T-helper 17 cell (primary cell): Measurements from ENCODE around the gene ZNF48. TPM values are rescaled to one million over a fixed set of nuclear protein-coding genes. Genes with fewer than 3 reads are reported as not detected.

Source experiments
- ATAC-seq: fragments of 150-1000 bp; cut with Tn5 transposase; 2 replicates; pipeline ENCODE4 v1.10.0; 2021; ENCODE audit warnings: mild to moderate bottlenecking, moderate library complexity
- DNase-seq, 3 donors: peaks; one replicate each; pipeline versions ENCODE4 v3.0.0 to v3.0.0-alpha.2; 2020 to 2021
- H3K9me3 ChIP-seq: one replicate; pipeline ENCODE4 v1.7.0; 2013; ENCODE audit warnings: low read length, mild to moderate bottlenecking; ENCODE audit not compliant: control insufficient read depth, poor library complexity, severe bottlenecking
- H3K27ac Mint-ChIP-seq: one replicate; pipeline ENCODE4 v1.8.0; 2022; ENCODE audit warnings: mild to moderate bottlenecking, moderate library complexity, mixed read lengths
- H3K27me3 Mint-ChIP-seq: one replicate; pipeline ENCODE4 v1.8.0; 2022; ENCODE audit warnings: mixed read lengths
- H3K36me3 Mint-ChIP-seq: one replicate; pipeline ENCODE4 v1.8.0; 2022; ENCODE audit warnings: low read depth, mixed read lengths
- H3K4me1 Mint-ChIP-seq: one replicate; pipeline ENCODE4 v1.8.0; 2022; ENCODE audit warnings: mild to moderate bottlenecking, mixed read lengths
- H3K4me3 Mint-ChIP-seq: one replicate; pipeline ENCODE4 v1.8.0; 2022; ENCODE audit warnings: mild to moderate bottlenecking, moderate library complexity, mixed read lengths
- total RNA-seq, 4 donors: library from RNA in 2 of 4; stranded (reverse) in 2 of 4; gene quantifications; one replicate each; pipeline ENCODE4 v1.2.3 and lab custom pipeline; 2022 to 2026

The ZNF48 gene
- total RNA-seq, 2 donors from 2014 or later = 6.2 to 6.7 TPM

DNA sequence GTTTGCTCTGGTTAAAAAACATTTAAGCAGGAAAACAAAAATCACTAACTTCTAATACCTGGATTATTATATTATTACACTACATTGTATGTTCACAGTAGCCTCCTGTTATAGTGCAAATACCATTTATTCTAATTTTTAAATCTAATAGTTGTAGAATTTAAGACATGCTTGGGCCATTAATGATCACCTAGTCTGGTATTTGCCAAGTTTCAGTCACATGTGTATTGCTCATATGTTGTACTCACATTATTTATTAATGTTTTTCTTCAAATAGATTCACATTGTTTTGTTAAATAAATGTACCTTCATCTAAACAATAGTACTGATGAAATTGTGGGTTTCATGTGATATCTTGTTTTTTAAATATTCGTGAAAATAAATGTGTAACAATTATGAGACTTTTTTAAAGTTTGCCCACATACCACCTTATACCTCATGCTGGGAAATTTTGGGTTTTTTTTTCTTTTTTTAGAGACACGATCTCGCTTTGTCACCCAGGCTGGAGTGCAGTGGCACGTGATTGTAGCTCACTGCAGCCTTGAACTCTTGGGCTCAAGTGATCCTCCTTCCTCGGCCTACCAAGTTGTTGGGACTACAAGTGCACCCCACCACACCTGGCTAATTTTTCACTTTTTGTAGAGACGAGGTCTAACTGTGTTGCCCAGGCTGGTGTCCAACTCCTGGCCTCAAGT, 18.0 kb downstream of the ZNF48 start:
- Mint-ChIP-seq H3K27ac (no peak overlapping the region), H3K36me3 (peaks cover 3% of the 10 kb centered on the region), H3K4me1 (peaks cover 28% of the 10 kb centered on the region), H3K4me3 (no peak overlapping the region), H3K27me3 (no peaks in the 10 kb centered on the region)
- no peak for ATAC-seq
- no peak for DNase-seq
- H3K9me3 ChIP-seq = no peaks in the 10 kb centered on the region

DNA sequence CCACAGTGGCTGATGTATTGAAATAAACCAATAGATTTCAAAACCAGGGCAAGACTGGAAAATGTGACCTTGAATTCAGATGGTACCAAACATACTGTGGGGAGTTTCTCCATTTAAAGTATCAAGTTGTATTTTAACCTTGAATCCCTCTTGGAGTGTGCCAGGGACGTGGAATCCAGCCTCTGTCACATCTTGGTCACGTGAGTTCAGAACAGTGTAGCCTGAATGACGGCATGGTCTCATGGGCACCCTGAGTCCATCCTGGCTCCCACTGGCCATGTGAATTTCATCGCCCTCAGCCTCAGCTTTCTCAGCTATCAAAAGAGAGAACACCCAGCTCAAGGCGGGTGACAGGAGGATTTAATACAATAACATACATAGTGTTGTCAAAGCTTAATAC, 18.9 kb downstream of the ZNF48 start:
- Mint-ChIP-seq H3K27me3 (no peaks in the 10 kb centered on the region), H3K4me3 (no peak overlapping the region), H3K36me3 (peaks cover 3% of the 10 kb centered on the region), H3K27ac (no peak overlapping the region), H3K4me1 (peaks cover 24% of the 10 kb centered on the region)
- ATAC-seq (no peak), DNase-seq (no peak)
- H3K9me3 ChIP-seq = no peaks in the 10 kb centered on the region

DNA sequence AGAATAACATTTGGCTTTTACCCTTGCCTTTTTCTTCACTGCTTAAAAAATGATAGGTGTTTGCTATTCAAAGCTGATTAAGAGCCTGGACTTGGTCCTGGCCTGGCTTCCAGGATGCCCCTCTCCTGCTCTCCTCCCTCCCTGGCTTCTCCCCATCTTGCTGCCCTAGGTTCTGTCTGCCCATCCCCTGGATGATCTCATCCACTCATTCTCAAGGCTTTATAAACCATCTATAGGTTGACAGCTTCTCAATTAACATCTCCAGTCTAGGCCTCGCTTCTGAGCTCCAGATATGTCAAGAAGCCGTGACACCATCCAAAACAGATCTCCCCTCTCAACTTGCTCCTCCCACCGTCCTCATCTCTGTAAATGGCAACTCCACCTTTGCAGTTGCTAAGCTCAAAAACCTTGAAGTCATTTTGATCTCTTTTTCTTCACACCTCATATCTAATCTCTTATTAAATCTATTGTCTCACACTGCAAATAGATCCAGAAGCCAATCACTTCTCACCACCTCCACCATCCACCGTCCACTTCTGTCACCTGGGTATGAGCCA, 20.9 kb downstream of the ZNF48 start:
- no peaks in the 10 kb centered on the region for H3K9me3 ChIP-seq
- H3K27me3 Mint-ChIP-seq = no peaks in the 10 kb centered on the region
- H3K4me3 Mint-ChIP-seq = no peak overlapping the region
- peaks cover 25% of the 10 kb centered on the region for H3K4me1 Mint-ChIP-seq
- ATAC-seq = no peak
- peaks cover 5% of the 10 kb centered on the region for H3K36me3 Mint-ChIP-seq
- H3K27ac Mint-ChIP-seq = peak overlapping the region; percentile 63
- no peak for DNase-seq

DNA sequence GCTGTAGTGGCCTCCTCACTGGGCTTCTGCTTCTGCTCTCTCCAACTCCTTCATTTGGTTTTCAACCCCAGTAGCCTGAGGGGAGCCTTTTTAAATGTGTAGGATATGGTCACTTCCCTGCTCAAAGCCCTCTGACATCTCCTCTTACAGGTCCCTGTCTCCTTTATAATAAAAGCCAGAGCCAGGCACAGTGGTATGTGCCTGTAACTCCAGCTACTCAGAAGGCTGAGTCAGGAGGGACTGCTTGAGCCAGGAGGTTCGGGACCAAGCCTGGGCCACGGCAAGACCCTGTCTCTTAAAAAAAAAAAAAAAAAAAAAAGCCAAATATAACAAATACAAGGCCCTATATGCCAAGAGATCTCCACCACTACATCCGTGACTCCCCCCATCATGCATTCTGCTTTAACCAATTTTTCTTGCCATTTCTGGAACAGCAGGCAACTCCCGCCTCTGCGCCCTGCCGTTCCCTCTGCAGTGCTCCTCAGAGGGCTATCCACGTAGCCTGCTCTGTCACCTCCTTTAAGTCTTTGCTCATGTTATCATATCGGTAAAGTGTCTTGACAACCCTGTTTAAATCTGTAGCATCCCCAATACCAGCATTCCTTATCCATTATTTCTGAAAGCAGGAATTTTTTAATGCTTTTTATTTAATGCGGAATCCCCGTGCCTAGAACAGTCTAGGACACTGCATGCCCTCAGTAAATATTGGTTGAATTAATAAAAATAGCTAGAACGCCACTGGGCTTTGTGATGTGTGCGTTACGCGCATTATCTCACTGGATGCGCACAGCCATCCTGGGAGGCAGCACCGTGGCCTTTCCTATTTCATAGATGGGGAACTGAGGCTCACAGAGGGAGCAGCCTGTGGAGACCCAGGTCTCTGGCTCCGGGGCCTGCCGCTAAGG, 21.7 kb downstream of the ZNF48 start:
- H3K36me3 Mint-ChIP-seq = peaks cover 5% of the 10 kb centered on the region
- ATAC-seq (no peak), DNase-seq (no peak)
- H3K9me3 ChIP-seq = no peaks in the 10 kb centered on the region
- peak overlapping the region; percentile 63 for H3K4me3 Mint-ChIP-seq
- no peaks in the 10 kb centered on the region for H3K27me3 Mint-ChIP-seq
- peak overlapping the region; percentile 75 for H3K27ac Mint-ChIP-seq
- H3K4me1 Mint-ChIP-seq = peaks cover 27% of the 10 kb centered on the region

DNA sequence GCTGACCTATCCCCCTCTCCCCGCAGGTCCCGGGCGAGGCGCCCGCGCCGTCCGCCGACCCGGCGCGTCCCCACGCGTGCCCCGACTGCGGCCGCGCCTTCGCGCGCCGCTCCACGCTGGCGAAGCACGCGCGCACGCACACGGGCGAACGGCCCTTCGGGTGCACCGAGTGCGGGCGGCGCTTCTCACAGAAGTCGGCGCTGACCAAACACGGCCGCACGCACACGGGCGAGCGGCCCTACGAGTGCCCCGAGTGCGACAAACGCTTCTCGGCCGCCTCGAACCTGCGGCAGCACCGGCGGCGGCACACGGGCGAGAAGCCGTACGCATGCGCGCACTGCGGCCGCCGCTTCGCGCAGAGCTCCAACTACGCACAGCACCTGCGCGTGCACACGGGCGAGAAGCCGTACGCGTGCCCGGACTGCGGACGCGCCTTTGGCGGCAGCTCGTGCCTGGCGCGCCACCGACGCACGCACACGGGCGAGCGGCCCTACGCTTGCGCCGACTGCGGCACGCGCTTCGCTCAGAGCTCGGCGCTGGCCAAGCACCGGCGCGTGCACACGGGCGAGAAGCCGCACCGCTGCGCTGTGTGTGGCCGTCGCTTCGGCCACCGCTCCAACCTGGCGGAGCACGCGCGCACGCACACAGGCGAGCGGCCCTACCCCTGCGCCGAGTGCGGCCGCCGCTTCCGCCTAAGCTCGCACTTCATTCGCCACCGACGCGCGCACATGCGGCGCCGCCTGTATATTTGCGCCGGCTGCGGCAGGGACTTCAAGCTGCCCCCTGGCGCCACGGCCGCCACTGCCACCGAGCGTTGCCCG, 22.5 kb downstream of the ZNF48 start:
- Mint-ChIP-seq H3K4me3 (peak overlapping the region; percentile 39), H3K27ac (peak overlapping the region; percentile 75), H3K36me3 (peaks cover 5% of the 10 kb centered on the region), H3K4me1 (peaks cover 24% of the 10 kb centered on the region), H3K27me3 (no peaks in the 10 kb centered on the region)
- ATAC-seq (peak; percentile 91), DNase-seq (peak; percentile 78 to 82 (median 82))
- H3K9me3 ChIP-seq = no peaks in the 10 kb centered on the region

DNA sequence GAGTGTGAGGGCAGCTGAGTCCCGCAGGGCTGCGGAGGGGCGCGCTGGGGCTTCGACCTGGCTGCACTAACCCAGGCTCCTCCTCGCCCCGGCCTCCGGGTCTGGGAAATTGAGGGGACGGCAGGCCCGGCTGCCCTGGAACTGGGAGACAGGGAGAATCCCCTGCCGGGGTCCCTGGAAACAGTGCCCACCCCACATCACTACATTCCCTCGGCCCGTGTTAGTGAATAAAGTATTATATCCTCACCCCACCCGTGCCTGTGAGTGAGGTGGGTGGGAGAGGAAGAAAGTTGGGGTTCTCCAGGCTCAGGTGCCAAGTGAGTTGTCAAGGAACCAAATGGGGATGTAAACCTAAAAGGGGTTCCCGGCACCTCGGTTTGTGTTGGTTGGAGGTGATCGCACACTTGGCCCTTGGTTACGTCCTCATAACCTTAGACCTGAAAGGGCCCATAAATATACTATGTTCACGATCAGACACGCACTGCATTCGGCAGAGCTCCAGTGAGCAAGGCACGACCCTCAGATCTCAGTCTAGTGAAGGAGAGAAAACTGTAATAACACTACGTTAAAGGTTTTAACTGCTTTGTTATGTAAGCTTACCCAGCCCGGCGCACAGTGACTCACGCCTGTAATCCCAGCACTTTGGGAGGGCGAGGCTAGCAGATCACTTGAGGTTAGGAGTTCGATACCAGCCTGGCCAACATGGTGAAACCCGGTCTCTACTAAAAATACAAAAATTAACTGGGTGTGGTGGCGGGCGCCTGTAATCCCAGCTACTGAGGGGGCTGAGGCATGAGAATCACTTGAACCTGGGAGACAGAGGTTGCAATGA, 23.3 kb downstream of the ZNF48 start:
- Mint-ChIP-seq H3K27me3 (no peaks in the 10 kb centered on the region), H3K4me1 (peaks cover 24% of the 10 kb centered on the region), H3K27ac (no peak overlapping the region), H3K4me3 (peak overlapping the region; percentile 39), H3K36me3 (peaks cover 5% of the 10 kb centered on the region)
- no peak for DNase-seq
- no peak for ATAC-seq
- no peaks in the 10 kb centered on the region for H3K9me3 ChIP-seq

DNA sequence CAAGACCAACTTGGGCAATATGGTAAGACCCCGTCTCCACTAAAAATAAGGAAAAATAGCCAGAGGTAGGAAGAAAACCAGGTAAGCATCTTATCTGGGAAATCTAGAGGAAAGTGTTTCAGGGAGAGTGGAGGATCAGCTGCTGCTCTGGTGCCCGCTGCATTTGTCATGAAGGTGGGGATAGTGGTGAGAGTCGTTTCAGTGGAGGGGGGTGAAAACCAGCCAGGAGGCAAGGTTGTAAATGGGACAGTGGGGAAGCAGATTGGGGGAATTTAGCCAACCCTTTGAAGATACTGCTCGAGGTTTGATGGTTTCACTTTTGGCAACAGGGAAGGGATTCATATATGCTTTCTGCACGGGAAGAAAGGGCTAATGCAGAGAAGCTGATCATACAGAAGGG, 25.8 kb downstream of the ZNF48 start:
- Mint-ChIP-seq H3K4me1 (peaks cover 25% of the 10 kb centered on the region), H3K36me3 (peaks cover 8% of the 10 kb centered on the region), H3K27ac (peak overlapping the region; percentile 59), H3K27me3 (no peaks in the 10 kb centered on the region), H3K4me3 (no peak overlapping the region)
- DNase-seq (no peak), ATAC-seq (no peak)
- H3K9me3 ChIP-seq = no peaks in the 10 kb centered on the region

DNA sequence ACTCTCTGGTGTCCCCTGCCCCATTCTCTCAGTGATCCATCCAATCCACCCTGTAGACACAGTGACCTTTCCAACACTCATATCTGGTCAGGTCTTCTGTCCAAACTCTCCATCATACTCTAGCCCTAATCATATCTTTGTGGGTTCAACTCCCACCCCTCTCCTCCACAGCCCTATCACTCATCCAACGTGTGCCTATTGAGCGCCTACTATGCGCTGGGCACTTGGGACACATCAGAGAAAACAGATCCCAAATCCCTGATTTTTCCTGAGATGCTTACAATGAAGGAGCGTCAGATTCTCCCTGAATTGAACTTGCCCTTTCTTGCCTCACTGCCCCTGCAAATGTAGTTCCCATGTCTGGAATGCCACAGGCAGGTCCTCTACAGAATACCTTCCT, 32.8 kb downstream of the ZNF48 start:
- no peaks in the 10 kb centered on the region for H3K9me3 ChIP-seq
- no peak overlapping the region for H3K27ac Mint-ChIP-seq
- DNase-seq = no peak
- no peaks in the 10 kb centered on the region for H3K27me3 Mint-ChIP-seq
- peaks cover 7% of the 10 kb centered on the region for H3K4me1 Mint-ChIP-seq
- no peak for ATAC-seq
- H3K4me3 Mint-ChIP-seq = peak overlapping the region; percentile 36
- peaks cover 5% of the 10 kb centered on the region for H3K36me3 Mint-ChIP-seq

DNA sequence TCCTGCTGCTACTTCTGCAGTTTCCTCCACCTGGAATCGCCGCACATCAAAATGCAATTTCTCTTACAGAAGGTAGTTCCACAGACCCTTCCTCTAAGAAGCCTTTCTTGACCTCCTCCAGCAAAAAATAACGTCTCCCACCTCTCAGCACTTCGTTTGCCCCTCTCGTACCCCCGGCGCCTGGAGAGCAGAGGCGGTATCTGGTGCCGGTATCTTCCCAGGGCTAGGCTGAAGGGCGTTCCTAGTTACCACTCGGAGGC, 34.1 kb downstream of the ZNF48 start:
- no peak for DNase-seq
- Mint-ChIP-seq H3K4me1 (peaks cover 14% of the 10 kb centered on the region), H3K36me3 (peaks cover 5% of the 10 kb centered on the region), H3K27me3 (no peaks in the 10 kb centered on the region), H3K4me3 (no peak overlapping the region), H3K27ac (no peak overlapping the region)
- ATAC-seq = no peak
- no peaks in the 10 kb centered on the region for H3K9me3 ChIP-seq

DNA sequence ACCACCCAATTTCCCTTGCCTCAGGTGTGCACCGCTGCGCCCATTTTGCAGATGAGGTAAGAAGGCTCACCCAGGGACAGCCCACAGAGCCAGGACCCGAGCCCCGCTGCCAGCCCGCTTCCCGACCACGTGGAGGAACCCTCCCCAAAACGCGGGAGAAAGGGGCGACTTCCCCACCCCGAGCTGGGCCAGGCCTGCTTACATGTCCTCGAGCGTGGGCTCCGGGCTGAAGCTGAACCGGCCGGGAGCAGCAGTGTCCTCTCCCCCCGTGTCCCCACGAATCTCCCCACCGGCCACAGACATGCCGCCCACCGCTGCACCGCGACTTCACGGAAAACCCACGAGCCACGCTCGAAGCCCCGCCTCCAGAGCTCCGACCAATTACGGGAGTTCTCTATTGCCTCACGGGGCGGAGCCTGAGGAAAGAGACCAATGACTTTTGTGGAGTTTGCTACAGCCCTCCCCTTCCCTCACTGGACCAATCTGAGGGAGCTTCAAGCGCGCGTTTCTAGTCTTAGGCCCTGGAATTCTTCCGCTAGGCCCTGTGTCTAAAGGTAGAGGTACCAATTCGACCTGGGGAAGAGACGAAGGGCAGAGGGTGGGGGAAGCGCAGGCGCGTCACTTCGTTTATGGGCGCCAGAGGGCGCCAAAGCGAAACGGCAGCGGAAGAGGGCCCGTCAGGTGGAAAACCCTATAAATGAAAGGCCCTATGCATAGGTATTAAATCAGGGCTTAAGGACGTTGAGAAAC, 34.6 kb downstream of the ZNF48 start, which contains the start of gene DCTPP1:
DCTPP1 (minus strand) TSS at position 353 of the 750 bp plus-strand sequence; CDS start at position 303, 50 bp downstream.
- ATAC-seq (peak; percentile 97), DNase-seq (peak; percentile 87 to 91 (median 87))
- no peak within 1 kb of the TSS for H3K4me3 Mint-ChIP-seq
- no peak within 1 kb of the TSS for H3K27ac Mint-ChIP-seq
- no peaks in the 10 kb centered on the region for H3K9me3 ChIP-seq
- H3K4me1 Mint-ChIP-seq = peaks cover 19% of the 10 kb centered on the region
- no peaks in the 10 kb centered on the region for H3K27me3 Mint-ChIP-seq
- H3K36me3 Mint-ChIP-seq = peaks cover 5% of the 10 kb centered on the region

DNA sequence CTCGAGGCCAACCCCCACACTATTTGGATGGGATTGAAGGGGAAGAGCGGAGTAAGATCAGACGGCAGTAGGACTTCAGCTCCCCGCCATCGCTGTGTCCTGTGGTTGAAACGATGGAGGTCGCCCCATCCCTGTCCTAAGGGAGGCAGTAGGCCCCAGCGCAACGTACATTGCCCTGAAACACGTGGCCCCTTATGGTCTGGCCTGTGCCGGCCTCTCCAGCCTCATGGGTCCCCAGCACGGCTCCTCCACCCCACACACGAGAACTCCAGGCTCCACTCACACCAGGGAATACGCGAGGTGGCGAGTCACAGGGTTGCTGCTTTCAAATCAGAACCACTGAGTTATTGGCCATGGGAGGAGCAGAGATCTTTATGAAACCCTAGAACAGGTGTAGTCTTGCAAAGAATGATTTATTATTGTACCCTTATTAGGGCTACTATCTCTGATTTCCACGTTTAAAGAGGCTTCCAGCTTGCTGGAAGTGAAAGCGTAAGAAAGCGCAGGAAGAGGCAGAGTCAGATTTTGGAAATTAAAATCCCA, 35.3 kb downstream of the ZNF48 start:
- Mint-ChIP-seq H3K36me3 (peaks cover 5% of the 10 kb centered on the region), H3K27me3 (no peaks in the 10 kb centered on the region), H3K27ac (no peak overlapping the region), H3K4me3 (no peak overlapping the region), H3K4me1 (peaks cover 20% of the 10 kb centered on the region)
- ATAC-seq (peak; percentile 7), DNase-seq (no peak)
- no peaks in the 10 kb centered on the region for H3K9me3 ChIP-seq
